SHP77 treated with DMSO at 0.1 percent for 48 hours (cell line): ENCODE results near the gene HOXA6.

Experiments used
- DNase-seq: peaks from one replicate; lab custom pipeline; 2025; lab: John Stamatoyannopoulos, UW

The HOXA6 gene

GRCh38 chr7:27184337-27185012 is 36.9 kb upstream of the HOXA6 start:
- no peak for DNase-seq

- no peak for DNase-seq
Observed at GRCh38 chr7:27183682-27184336, 36.2 kb upstream of the HOXA6 start.

GRCh38 chr7:27182861-27183681 is 35.5 kb upstream of the HOXA6 start:
- DNase-seq: no peak

- DNase-seq: no peak
Observed at GRCh38 chr7:27182285-27182841, 34.8 kb upstream of the HOXA6 start.

GRCh38 chr7:27181795-27182275 is 34.3 kb upstream of the HOXA6 start:
- DNase-seq: no peak

GRCh38 chr7:27180431-27181420 is 33.2 kb upstream of the HOXA6 start:
- DNase-seq: no peak

- DNase-seq: no peak
Observed at GRCh38 chr7:27179503-27180430, 32.2 kb upstream of the HOXA6 start.

GRCh38 chr7:27179030-27179429 is 31.5 kb upstream of the HOXA6 start:
- no peak for DNase-seq

- no peak for DNase-seq
Observed at GRCh38 chr7:27178366-27178765, 30.8 kb upstream of the HOXA6 start.

GRCh38 chr7:27177795-27178320 is 30.3 kb upstream of the HOXA6 start:
- DNase-seq: no peak

- DNase-seq: no peak
Observed at GRCh38 chr7:27176962-27177794, 29.6 kb upstream of the HOXA6 start.

- DNase-seq: no peak
Observed at GRCh38 chr7:27176524-27176845, 28.9 kb upstream of the HOXA6 start.

- no peak for DNase-seq
Observed at GRCh38 chr7:27175626-27176523, 28.3 kb upstream of the HOXA6 start.

- no peak for DNase-seq
Observed at GRCh38 chr7:27174874-27175625, 27.5 kb upstream of the HOXA6 start.

GRCh38 chr7:27173956-27174873 is 26.6 kb upstream of the HOXA6 start, which contains the start of gene HOXA10:
Gene HOXA10, minus strand, starts transcription at chr7:27174320. Its CDS starts 14 bp downstream, at chr7:27174306.
- no peak for DNase-seq

GRCh38 chr7:27173511-27173955 is 26.0 kb upstream of the HOXA6 start:
- no peak for DNase-seq
